HEK293 (cell line): ENCODE data around the gene PITPNC1.

Source experiments
- CTCF ChIA-PET: fragments of 350-600 bp; formaldehyde crosslinking; extraction: SDS; loops from one replicate; lab custom pipeline; 2021; ENCODE audit warnings: antibody characterized with exemption; lab: Yijun Ruan, JAX
- POLR2A ChIA-PET: fragments of 300-600 bp; formaldehyde crosslinking; extraction: SDS; loops from one replicate; lab custom pipeline; 2020; ENCODE audit warnings: antibody characterized with exemption, inconsistent platforms; lab: Yijun Ruan, JAX
- H3K27ac ChIP-seq: fragments of 200-500 bp; sonication (Bioruptor generic); 2 replicates; pipeline ENCODE4 v1.5.1; 2014; ENCODE audit warnings: low read depth, low read length, control low read depth, inconsistent platforms; ENCODE audit errors: extremely low read depth
- H3K36me3 ChIP-seq, 2 experiments: fragments of 200-500 bp in 1 of 2; sonication (Bioruptor generic) in 1 of 2; 1 replicate in 1 of 2; 2 replicates in 1 of 2; pipeline ENCODE4 v1.5.1; 2014 to 2017; ENCODE audit warnings: inconsistent platforms in 2 of 2, low read length in 2 of 2; ENCODE audit not compliant: control insufficient read depth in 2 of 2, insufficient read depth in 1 of 2
- H3K4me1 ChIP-seq: fragments of 200-500 bp; sonication (Bioruptor generic); 2 replicates; pipeline ENCODE4 v1.5.1; 2014; ENCODE audit warnings: mild to moderate bottlenecking, low read length, inconsistent platforms; ENCODE audit not compliant: control insufficient read depth, insufficient read depth
- H3K4me3 ChIP-seq: 2 replicates; pipeline ENCODE4 v1.5.1; 2011; ENCODE audit warnings: low read depth, mild to moderate bottlenecking, control low read depth, low read length, moderate library complexity
- H3K9me3 ChIP-seq: fragments of 200-500 bp; sonication (Bioruptor generic); 2 replicates; pipeline ENCODE4 v1.5.1; 2014; ENCODE audit warnings: low read depth, low read length, inconsistent platforms; ENCODE audit not compliant: control insufficient read depth, insufficient read depth
- FEZF1 ChIP-seq: fragments of 450-650 bp; formaldehyde crosslinking; IDR thresholded peaks from 2 replicates; pipeline ENCODE4 v1.5.1; 2016; ENCODE audit warnings: missing biosample characterization, missing genetic modification characterization
- HOXC10 ChIP-seq: sonication (generic); formaldehyde crosslinking; IDR thresholded peaks from 2 replicates; pipeline ENCODE4 v1.8.1; 2023; ENCODE audit warnings: mild to moderate bottlenecking, missing genetic modification reagents
- PRDM1 ChIP-seq: fragments of 450-650 bp; formaldehyde crosslinking; IDR thresholded peaks from 2 replicates; pipeline ENCODE4; 2016; ENCODE audit warnings: missing biosample characterization, missing genetic modification characterization
- SALL2 ChIP-seq: fragments of 450-650 bp; formaldehyde crosslinking; IDR thresholded peaks from 2 replicates; pipeline ENCODE4 v1.5.0; 2017; ENCODE audit warnings: missing biosample characterization, mild to moderate bottlenecking, missing genetic modification characterization, borderline replicate concordance
- SP2 ChIP-seq: fragments of 450-650 bp; formaldehyde crosslinking; IDR thresholded peaks from 2 replicates; pipeline ENCODE4 v1.5.1; 2016; ENCODE audit warnings: missing biosample characterization, missing genetic modification characterization
- ZFP69B ChIP-seq: fragments of 450-650 bp; formaldehyde crosslinking; IDR thresholded peaks from 2 replicates; pipeline ENCODE4 v1.5.1; 2016; ENCODE audit warnings: missing biosample characterization, missing genetic modification characterization
- ZNF132 ChIP-seq: fragments of 450-650 bp; formaldehyde crosslinking; IDR thresholded peaks from 2 replicates; pipeline ENCODE4 v1.5.1; 2017; ENCODE audit warnings: missing biosample characterization, missing genetic modification characterization, borderline replicate concordance
- ZNF140 ChIP-seq: fragments of 450-650 bp; formaldehyde crosslinking; IDR thresholded peaks from 2 replicates; pipeline ENCODE4 v1.5.1; 2016; ENCODE audit warnings: missing biosample characterization, missing genetic modification characterization
- ZNF24 ChIP-seq: fragments of 450-650 bp; formaldehyde crosslinking; IDR thresholded peaks from 2 replicates; pipeline ENCODE4 v1.5.1; 2016; ENCODE audit warnings: missing biosample characterization, missing genetic modification characterization
- ZNF394 ChIP-seq: fragments of 450-650 bp; formaldehyde crosslinking; IDR thresholded peaks from 2 replicates; pipeline ENCODE4 v1.5.1; 2016; ENCODE audit warnings: missing biosample characterization, missing genetic modification characterization, mild to moderate bottlenecking, moderate library complexity, borderline replicate concordance
- ZNF530 ChIP-seq: fragments of 450-650 bp; formaldehyde crosslinking; IDR thresholded peaks from 2 replicates; pipeline ENCODE4 v1.5.1; 2016; ENCODE audit warnings: low read depth, missing biosample characterization, missing genetic modification characterization
- ZNF560 ChIP-seq: fragments of 450-650 bp; formaldehyde crosslinking; IDR thresholded peaks from 2 replicates; pipeline ENCODE4 v1.5.1; 2017; ENCODE audit warnings: missing biosample characterization, missing genetic modification characterization, borderline replicate concordance
- ZNF792 ChIP-seq: fragments of 450-650 bp; formaldehyde crosslinking; IDR thresholded peaks from 2 replicates; pipeline ENCODE4 v1.5.1; 2016; ENCODE audit warnings: missing biosample characterization, missing genetic modification characterization
- ZNF830 ChIP-seq: fragments of 450-650 bp; IDR thresholded peaks from 2 replicates; pipeline ENCODE4 v1.5.0; 2018; ENCODE audit warnings: missing biosample characterization, missing genetic modification characterization, low read depth, mild to moderate bottlenecking, moderate library complexity
- ZNF837 ChIP-seq: fragments of 450-650 bp; formaldehyde crosslinking; IDR thresholded peaks from 2 replicates; pipeline ENCODE4 v1.5.1; 2016; ENCODE audit warnings: missing biosample characterization, missing genetic modification characterization
- TF ChIP-seq, protein P1 (sequence below): fragments of 450-650 bp; formaldehyde crosslinking; IDR thresholded peaks from 2 replicates; pipeline ENCODE4 v1.5.1; 2016; ENCODE audit warnings: missing biosample characterization, missing genetic modification characterization
- TF ChIP-seq, protein P2 (sequence below): fragments of 450-650 bp; formaldehyde crosslinking; IDR thresholded peaks from 2 replicates; pipeline ENCODE4 v1.5.1; 2016; ENCODE audit warnings: missing biosample characterization, missing genetic modification characterization
- TF ChIP-seq, protein P3 (sequence below): fragments of 450-650 bp; formaldehyde crosslinking; IDR thresholded peaks from 2 replicates; pipeline ENCODE4 v1.5.1; 2016; ENCODE audit warnings: missing biosample characterization, missing genetic modification characterization

PITPNC1 gene

DNA sequence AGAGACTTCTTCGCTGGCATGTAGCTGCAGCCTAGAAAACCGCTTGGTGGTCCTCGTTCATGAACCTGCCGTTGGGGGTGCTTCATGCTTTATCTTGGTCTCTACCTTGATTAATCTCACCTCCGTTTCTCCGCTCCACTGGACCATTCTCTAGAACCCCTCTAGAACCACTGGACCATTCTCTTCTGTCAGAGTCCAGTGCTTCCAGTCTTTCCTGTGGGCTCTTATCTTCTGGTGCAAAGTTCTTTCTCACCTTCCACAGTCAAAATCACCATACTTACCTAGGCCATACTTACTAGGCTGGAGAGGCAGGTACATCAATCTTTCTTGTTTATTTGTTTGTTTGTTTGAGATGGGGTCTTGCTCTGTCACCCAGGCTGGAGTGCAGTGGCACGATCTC lies 71.4 kb downstream of the PITPNC1 start:
- CTCF ChIA-PET, result interaction anchor here (1.0 kb wide), 1 partner anchor 16 kb away, joined by 3 read pairs; no protein-coding TSS in a partner anchor
- no peaks in the 10 kb centered on the region for H3K36me3 ChIP-seq
- H3K9me3 ChIP-seq, result no peaks in the 10 kb centered on the region
- H3K27ac ChIP-seq, result no peak overlapping the region
- no peak overlapping the region for H3K4me3 ChIP-seq
- TF ChIP-seq ZNF830 (tag by site-specific recombination) (no peak), ZFP69B (no peak), ZNF24 (tag by site-specific recombination) (no peak)
- TF ChIP-seq, protein P1, sequence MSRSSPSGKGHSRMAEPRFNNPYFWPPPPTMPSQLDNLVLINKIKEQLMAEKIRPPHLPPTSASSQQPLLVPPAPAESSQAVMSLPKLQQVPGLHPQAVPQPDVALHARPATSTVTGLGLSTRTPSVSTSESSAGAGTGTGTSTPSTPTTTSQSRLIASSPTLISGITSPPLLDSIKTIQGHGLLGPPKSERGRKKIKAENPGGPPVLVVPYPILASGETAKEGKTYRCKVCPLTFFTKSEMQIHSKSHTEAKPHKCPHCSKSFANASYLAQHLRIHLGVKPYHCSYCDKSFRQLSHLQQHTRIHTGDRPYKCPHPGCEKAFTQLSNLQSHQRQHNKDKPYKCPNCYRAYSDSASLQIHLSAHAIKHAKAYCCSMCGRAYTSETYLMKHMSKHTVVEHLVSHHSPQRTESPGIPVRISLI, result no peak
- POLR2A ChIA-PET, result no interaction called here
- H3K4me1 ChIP-seq, result no peaks in the 10 kb centered on the region

DNA sequence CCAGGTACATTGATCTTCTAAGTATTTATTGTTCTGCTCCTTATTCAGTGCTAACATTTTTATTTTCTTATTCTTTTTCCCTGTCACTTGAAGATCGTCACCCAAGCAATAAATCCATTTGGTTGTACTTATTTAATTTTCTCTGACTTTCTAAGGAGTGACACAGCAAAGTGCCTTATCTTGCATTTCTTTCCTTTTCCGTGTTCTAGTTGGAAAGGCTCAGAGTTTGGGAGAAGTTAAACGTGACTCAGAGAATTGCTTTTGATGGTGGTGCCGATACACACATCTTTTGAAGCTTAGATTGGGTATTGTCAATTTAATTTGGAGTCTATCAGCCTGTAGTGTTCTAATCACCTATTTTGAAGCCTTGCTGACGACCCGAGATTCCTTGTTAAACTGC lies 72.0 kb downstream of the PITPNC1 start:
- ChIA-PET CTCF (interaction anchor here (0.8 kb wide), 2 partner anchors 8 to 26 kb away, joined by 4 to 5 read pairs; no protein-coding TSS in a partner anchor), POLR2A (no interaction called here)
- TF ChIP-seq ZNF132 (tag by site-specific recombination) (no peak), PRDM1 (tag by site-specific recombination) (no peak), ZNF530 (tag by site-specific recombination) (no peak)
- Histone ChIP-seq H3K4me3 (no peak overlapping the region), H3K36me3 (no peaks in the 10 kb centered on the region), H3K9me3 (no peaks in the 10 kb centered on the region), H3K4me1 (no peaks in the 10 kb centered on the region), H3K27ac (no peak overlapping the region)

DNA sequence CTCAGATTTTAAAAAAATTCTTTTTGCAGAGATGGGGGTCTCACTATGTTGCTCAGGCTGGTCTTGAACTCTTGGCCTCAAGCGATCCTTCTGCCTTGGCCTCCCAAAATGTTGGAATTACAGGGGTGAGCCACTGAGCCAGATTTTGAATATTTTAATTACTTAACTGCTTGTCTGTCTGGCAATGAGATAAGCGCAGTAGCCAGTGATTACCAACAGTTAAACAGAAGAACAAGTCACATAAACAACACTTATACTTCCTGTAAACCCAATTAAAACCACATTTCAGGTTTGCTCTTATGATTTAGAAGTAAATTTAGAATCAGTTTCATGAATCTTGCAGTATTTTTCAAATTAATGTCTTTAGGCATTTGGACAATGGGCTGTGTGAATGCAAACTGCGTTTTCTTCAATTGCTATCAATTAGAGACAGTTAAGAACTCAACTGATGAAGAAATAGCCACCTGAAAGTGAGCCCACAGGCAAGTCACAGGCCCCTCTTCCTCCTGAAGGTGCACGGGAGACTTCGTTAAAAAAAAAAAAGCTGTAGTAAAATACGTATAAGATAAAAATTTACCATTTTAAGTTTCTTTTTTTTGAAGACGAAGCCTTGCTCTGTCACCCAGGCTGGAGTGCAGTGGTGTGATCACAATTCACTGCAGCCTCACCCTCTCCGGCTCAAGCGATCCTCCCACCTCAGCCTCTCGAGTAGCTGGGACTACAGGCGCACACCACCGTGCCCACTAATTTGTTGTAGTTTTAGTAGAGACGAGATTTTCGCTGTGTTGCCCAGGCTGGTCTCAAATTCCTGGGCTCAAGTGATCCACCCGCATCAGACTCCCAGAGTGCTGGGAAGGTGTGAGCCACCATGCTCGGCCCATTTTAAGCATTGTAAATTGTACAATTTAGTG lies 73.0 kb downstream of the PITPNC1 start:
- Histone ChIP-seq H3K36me3 (no peaks in the 10 kb centered on the region), H3K4me1 (no peaks in the 10 kb centered on the region), H3K27ac (no peak overlapping the region), H3K9me3 (no peaks in the 10 kb centered on the region), H3K4me3 (no peak overlapping the region)
- no peak for TF ChIP-seq FEZF1 (tag by site-specific recombination)
- no peak for TF ChIP-seq SALL2 (tag by site-specific recombination)
- CTCF ChIA-PET, result no interaction called here
- POLR2A ChIA-PET, result no interaction called here

DNA sequence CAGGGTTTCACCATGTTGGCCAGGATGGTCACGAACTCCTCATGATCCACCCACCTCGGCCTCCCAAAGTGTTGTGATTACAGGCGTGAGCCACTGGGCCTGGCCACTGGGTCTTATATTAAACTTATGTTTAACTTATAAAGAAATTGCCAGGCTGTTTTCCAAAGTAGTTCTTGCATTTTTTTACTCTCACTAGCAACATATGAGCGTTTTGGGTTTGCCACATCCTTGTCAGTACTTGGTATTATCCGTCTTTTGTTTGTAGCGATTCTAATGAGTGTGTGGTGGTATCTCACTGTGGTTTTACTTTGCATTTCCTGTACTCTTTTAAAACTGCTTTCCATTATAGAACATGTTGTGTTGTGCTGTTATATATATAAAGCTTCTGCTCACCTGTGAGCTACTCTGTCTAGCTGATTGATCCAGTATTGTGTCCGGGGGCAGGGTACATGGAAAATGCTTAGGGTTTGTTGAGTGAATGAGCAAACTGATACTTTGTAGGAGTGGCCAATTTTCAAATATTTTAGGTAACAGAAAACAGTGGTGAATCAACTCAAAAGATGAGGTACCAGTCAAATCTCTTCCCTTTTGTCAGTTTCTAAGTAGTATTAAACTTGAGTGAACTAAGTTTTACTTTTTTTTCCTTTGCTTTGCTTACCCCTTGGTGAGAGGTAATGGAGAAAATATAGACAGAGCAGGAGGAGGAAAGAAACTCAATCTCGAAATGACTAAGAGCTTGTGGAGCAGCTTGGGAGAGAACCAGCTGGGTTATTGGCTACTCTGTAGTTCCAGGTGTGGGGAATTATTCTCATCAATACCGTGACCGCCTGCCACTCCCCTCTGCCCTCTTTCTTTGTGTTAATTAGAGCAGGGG lies 75.8 kb downstream of the PITPNC1 start:
- H3K36me3 ChIP-seq, result no peaks in the 10 kb centered on the region
- no peak overlapping the region for H3K4me3 ChIP-seq
- TF ChIP-seq ZNF792 (tag by site-specific recombination), result no peak
- TF ChIP-seq, protein P2, sequence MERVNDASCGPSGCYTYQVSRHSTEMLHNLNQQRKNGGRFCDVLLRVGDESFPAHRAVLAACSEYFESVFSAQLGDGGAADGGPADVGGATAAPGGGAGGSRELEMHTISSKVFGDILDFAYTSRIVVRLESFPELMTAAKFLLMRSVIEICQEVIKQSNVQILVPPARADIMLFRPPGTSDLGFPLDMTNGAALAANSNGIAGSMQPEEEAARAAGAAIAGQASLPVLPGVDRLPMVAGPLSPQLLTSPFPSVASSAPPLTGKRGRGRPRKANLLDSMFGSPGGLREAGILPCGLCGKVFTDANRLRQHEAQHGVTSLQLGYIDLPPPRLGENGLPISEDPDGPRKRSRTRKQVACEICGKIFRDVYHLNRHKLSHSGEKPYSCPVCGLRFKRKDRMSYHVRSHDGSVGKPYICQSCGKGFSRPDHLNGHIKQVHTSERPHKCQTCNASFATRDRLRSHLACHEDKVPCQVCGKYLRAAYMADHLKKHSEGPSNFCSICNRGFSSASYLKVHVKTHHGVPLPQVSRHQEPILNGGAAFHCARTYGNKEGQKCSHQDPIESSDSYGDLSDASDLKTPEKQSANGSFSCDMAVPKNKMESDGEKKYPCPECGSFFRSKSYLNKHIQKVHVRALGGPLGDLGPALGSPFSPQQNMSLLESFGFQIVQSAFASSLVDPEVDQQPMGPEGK (tag by site-specific recombination), result no peak
- no peak for TF ChIP-seq ZNF394 (tag by site-specific recombination)
- TF ChIP-seq SP2 (tag by site-specific recombination), result no peak
- TF ChIP-seq HOXC10 (CRISPR knock-in tag), result no peak
- TF ChIP-seq ZNF837 (tag by site-specific recombination), result no peak
- TF ChIP-seq ZNF140 (tag by site-specific recombination), result no peak
- no peak for TF ChIP-seq ZNF560 (tag by site-specific recombination)
- TF ChIP-seq, protein P3, sequence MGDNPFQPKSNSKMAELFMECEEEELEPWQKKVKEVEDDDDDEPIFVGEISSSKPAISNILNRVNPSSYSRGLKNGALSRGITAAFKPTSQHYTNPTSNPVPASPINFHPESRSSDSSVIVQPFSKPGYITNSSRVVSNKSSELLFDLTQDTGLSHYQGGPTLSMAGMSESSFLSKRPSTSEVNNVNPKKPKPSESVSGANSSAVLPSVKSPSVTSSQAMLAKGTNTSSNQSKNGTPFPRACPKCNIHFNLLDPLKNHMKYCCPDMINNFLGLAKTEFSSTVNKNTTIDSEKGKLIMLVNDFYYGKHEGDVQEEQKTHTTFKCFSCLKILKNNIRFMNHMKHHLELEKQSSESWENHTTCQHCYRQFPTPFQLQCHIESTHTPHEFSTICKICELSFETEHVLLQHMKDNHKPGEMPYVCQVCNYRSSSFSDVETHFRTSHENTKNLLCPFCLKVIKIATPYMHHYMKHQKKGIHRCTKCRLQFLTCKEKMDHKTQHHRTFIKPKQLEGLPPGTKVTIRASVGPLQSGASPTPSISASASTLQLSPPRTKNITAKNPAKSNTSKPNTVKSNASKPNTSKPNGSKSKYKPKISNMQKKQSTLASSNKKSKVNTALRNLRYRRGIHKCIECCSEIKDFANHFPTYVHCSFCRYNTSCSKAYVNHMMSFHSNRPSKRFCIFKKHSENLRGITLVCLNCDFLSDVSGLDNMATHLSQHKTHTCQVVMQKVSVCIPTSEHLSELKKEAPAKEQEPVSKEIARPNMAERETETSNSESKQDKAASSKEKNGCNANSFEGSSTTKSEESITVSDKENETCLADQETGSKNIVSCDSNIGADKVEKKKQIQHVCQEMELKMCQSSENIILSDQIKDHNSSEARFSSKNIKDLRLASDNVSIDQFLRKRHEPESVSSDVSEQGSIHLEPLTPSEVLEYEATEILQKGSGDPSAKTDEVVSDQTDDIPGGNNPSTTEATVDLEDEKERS (tag by site-specific recombination), result no peak
- TF ChIP-seq, all 188 proteins: peak for 0
- CTCF ChIA-PET, result interaction anchor here (1.1 kb wide), 1 partner anchor 22 kb away, joined by 3 read pairs; no protein-coding TSS in a partner anchor
- POLR2A ChIA-PET, result no interaction called here
- no peak overlapping the region for H3K27ac ChIP-seq
- H3K9me3 ChIP-seq, result no peaks in the 10 kb centered on the region
- H3K4me1 ChIP-seq, result no peaks in the 10 kb centered on the region
